ENCODE results near the gene LRIG1.
"Not testable (repeated sequence)": the region's sequence is repeated elsewhere in the genome, so short reads cannot be mapped to it uniquely, and the experiment has no call there.

The LRIG1 gene

GRCh38 chr3:66437341-66437929 lies 63.4 kb downstream of the LRIG1 start:
- peak; percentile 22 for DNase-seq

GRCh38 chr3:66435989-66436388 lies 64.8 kb downstream of the LRIG1 start:
- no peak for DNase-seq

- DNase-seq, result no peak
These were observed 66.1 kb downstream of the LRIG1 start for GRCh38 chr3:66434726-66435125.

- DNase-seq, result no peak
These were observed 67.4 kb downstream of the LRIG1 start for GRCh38 chr3:66433522-66433782.

- no peak for DNase-seq
These were observed 67.9 kb downstream of the LRIG1 start for GRCh38 chr3:66432767-66433521.

- DNase-seq, result no peak
These were observed 68.6 kb downstream of the LRIG1 start for GRCh38 chr3:66432041-66432766.

- DNase-seq, result no peak
These were observed 69.3 kb downstream of the LRIG1 start for GRCh38 chr3:66431494-66431893.

- no peak for DNase-seq
These were observed 69.9 kb downstream of the LRIG1 start for GRCh38 chr3:66430876-66431275.

GRCh38 chr3:66428733-66429132 lies 72.1 kb downstream of the LRIG1 start:
- DNase-seq, result no peak

- DNase-seq, result no peak
These were observed 72.8 kb downstream of the LRIG1 start for GRCh38 chr3:66427951-66428474.

- DNase-seq, result no peak
These were observed 73.5 kb downstream of the LRIG1 start for GRCh38 chr3:66427352-66427751.

GRCh38 chr3:66426135-66426534 lies 74.7 kb downstream of the LRIG1 start:
- no peak for DNase-seq

GRCh38 chr3:66425576-66426114 lies 75.2 kb downstream of the LRIG1 start:
- DNase-seq, result no peak

GRCh38 chr3:66425032-66425431 lies 75.8 kb downstream of the LRIG1 start:
- no peak for DNase-seq

- no peak for DNase-seq
These were observed 77.0 kb downstream of the LRIG1 start for GRCh38 chr3:66423791-66424190.

GRCh38 chr3:66421893-66422292 lies 78.9 kb downstream of the LRIG1 start:
- not testable (repeated sequence) for DNase-seq

- DNase-seq, result not testable (repeated sequence)
These were observed 79.7 kb downstream of the LRIG1 start for GRCh38 chr3:66421144-66421543.

GRCh38 chr3:66419036-66419435 lies 81.8 kb downstream of the LRIG1 start:
- no peak for DNase-seq

GRCh38 chr3:66418475-66418931 lies 82.3 kb downstream of the LRIG1 start:
- peak; percentile 89 for DNase-seq

- DNase-seq, result peak; percentile 8
These were observed 84.1 kb downstream of the LRIG1 start for GRCh38 chr3:66416556-66417304.

- DNase-seq, result no peak
These were observed 84.9 kb downstream of the LRIG1 start for GRCh38 chr3:66415867-66416428.

- DNase-seq, result peak; percentile 24
These were observed 86.0 kb downstream of the LRIG1 start for GRCh38 chr3:66414846-66415245.

Measured in DMS79 treated with DMSO at 0.1 percent for 48 hours (cell line).